GM12875 (cell line): ENCODE data around the gene LGALS4.
"Not testable (repeated sequence)": the region's sequence is repeated elsewhere in the genome, so short reads cannot be mapped to it uniquely, and the experiment has no call there.

ENCODE experiments used
- H3K4me3 ChIP-seq: one replicate; pipeline ENCODE4 v1.5.1; 2011; ENCODE audit warnings: low read depth, low read length, control low read depth
- CTCF ChIP-seq: IDR thresholded peaks from 2 replicates; pipeline ENCODE4 v1.5.1; 2011; ENCODE audit warnings: low read depth, mild to moderate bottlenecking, control low read depth, inconsistent platforms, low read length, moderate library complexity, borderline replicate concordance; ENCODE audit not compliant: insufficient read depth

LGALS4 gene

GRCh38 chr19:38803543-38803942 lies 9.2 kb downstream of the LGALS4 start:
- TF ChIP-seq CTCF = no peak
- no peak overlapping the region for H3K4me3 ChIP-seq

GRCh38 chr19:38801359-38802095 lies 11.2 kb downstream of the LGALS4 start:
- H3K4me3 ChIP-seq = no peak overlapping the region
- TF ChIP-seq CTCF = no peak

- TF ChIP-seq CTCF = no peak
- H3K4me3 ChIP-seq = no peak overlapping the region
Observed at GRCh38 chr19:38800577-38801347, 12.0 kb downstream of the LGALS4 start.

GRCh38 chr19:38799104-38799503 lies 13.6 kb downstream of the LGALS4 start:
- TF ChIP-seq CTCF = no peak
- no peak overlapping the region for H3K4me3 ChIP-seq

GRCh38 chr19:38797781-38798180 lies 15.0 kb downstream of the LGALS4 start:
- not testable (repeated sequence) for H3K4me3 ChIP-seq

- no peak overlapping the region for H3K4me3 ChIP-seq
- no peak for TF ChIP-seq CTCF
Observed at GRCh38 chr19:38796154-38796553, 16.6 kb downstream of the LGALS4 start.

- no peak for TF ChIP-seq CTCF
- H3K4me3 ChIP-seq = no peak overlapping the region
Observed at GRCh38 chr19:38795549-38795948, 17.2 kb downstream of the LGALS4 start.
